Measurements from ENCODE around the gene NDUFAF3.

NDUFAF3 gene, protein sequence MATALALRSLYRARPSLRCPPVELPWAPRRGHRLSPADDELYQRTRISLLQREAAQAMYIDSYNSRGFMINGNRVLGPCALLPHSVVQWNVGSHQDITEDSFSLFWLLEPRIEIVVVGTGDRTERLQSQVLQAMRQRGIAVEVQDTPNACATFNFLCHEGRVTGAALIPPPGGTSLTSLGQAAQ

DNA sequence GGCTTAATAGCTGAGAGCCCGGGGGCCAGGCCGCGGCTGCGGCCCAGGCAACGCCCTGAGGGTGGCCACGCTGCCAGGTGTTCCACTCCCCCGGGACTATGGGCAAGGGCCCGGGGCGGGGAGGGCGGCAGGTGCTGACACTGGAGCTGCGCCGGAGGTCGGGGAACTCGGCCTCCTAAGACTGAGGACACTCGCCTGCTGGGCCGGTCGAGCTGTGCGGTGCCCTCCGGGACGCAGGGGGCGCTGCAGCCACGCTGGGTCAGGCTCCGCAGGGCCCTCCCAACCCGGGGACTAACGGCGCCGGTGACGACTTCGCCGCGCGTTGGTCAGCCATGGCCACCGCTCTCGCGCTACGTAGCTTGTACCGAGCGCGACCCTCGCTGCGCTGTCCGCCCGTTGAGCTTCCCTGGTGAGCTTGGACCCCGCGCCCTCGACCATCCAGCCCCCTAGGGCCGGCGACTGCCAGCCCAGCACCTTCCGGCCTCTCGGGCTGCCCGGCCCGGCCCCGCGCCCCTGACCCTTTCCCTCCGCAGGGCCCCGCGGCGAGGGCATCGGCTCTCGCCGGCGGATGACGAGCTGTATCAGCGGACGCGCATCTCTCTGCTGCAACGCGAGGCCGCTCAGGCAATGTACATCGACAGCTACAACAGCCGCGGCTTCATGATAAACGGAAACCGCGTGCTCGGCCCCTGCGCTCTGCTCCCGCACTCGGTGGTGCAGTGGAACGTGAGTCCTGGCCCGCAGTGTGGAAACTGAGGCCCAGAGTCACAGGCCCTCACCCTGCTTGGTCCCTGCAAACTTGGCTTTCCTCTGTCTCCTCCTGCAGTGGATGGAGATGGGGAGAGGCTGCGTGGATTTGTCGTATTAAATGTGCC is at the start of gene NDUFAF3:
Gene NDUFAF3 (plus strand): TSS at position 309 of the 875 bp plus-strand sequence. CDS start 24 bp downstream, at position 333.
- FAIRE-seq, result no peak

DNA sequence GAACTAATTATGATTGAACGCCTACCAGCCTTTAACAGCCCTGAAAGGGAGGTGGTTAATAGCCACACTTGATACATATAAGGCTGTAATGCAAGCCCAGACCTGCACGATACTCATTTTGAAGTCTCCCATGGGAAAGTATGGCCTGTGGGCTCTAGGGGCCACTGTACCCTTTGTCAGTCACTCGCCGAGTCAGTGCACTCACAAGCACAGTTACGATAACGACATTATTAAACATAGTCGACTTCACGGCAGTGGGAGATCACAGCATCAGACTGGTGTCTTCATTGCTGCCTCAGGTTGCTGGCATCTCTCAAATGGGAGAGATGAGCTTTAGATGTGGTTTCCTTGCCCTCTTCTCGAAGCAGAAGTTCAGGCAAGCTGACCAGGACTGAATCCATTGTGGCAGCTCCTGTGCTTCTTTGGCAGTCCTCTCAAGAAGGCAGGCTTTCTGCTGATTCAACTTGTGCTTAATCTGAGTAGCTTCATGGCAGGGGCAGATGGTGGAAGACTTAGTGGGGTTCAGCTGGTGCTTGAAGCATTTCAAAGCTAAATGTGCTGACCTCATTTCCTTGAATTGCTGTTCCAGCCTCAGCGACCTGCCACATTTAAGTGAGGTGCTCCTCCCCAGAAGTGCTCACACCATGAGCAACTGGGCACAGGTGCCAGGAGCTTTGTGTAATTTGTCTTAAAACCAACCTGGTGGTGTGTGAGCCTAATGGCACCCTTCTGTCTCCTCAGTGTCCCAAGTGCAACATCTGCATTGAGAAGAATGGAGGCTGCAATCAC is 47.7 kb upstream of the NDUFAF3 start:
- no peak for FAIRE-seq

DNA sequence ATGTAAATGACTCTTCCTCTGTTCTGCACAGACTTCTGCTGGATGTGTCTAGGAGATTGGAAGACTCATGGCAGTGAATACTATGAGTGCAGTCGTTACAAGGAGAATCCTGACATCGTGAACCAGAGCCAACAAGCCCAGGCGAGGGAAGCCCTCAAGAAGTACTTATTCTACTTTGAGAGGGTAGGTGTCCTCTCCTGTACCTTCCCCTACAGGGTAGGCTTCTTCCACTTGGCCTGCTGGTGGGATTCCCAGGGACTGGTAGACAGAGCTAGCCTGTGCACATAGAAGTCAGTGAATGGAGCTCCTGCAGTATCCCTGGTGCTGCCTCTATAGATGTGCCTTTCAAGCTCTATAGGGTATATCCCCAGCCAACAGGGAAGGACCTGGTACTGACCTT is 42.5 kb upstream of the NDUFAF3 start:
- no peak for FAIRE-seq

DNA sequence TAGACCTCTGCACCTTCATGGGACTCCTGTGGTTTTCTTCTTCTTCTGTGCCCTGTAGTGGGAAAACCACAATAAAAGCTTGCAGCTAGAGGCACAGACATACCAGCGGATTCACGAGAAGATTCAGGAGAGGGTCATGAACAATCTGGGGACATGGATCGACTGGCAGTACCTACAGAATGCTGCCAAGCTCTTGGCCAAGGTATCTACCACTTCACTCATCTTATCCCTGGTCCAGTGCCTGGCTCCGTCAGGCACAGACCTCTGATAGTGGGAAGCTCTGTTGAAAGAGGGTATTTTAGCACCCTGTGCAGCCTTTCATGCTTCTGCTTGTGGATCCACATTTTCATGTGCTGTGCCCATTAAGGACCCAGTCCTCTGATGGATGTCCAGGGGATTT is 41.6 kb upstream of the NDUFAF3 start:
- no peak for FAIRE-seq

DNA sequence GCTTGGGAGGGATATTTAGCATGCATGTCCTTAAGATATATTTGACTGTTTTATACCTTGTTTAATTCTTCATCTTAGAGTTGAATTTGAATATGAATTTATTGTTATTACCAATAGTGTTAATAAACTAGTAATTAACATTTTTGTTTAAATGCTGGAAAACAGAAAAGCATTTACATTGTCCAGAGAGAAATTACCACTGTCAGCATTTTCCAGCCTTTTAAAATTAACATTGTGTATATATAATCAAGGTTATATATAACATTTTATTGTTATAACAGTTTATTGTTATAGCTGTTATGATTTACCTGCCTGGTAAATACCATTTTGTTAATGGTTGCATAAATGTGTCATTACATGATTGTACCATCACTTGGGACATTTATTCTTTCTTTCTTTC is 39.9 kb upstream of the NDUFAF3 start:
- peak; percentile 5 for FAIRE-seq

DNA sequence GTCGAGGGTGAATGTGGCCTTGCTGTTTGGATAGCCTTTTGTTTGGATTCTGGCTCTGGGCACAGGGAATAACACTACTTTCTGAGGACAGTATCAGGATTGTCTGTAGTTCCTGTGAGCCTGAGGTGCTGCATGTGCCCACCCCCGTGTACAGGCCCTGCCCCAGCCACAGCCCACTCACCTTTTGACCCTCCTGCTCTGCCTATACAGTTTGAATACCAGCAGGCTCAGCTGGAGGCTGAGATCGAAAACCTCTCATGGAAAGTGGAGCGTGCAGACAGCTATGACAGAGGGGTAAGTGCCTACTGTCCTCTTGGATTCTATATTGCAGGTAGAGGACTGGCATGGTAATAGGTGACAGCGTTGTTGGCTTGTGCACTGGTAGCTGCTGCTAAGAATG is 39.2 kb upstream of the NDUFAF3 start:
- FAIRE-seq, result no peak

DNA sequence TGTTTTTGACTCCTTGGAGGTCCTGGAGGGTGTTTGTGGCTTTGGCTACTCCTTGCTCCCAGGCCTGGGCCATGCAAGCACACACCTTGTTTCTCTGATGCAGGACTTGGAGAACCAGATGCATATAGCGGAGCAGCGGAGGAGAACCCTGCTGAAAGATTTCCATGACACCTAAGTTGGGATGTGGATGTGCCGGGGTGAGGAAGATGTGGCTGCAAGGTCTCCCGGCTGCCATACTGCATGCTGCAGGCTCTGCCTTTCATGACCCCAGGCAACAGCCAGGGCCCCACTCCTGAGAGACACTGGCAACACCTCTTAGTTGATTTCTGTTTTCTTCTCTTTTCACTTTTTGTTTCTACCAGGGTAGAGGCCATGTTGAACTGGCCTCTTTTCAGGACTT is 38.8 kb upstream of the NDUFAF3 start:
- no peak for FAIRE-seq

DNA sequence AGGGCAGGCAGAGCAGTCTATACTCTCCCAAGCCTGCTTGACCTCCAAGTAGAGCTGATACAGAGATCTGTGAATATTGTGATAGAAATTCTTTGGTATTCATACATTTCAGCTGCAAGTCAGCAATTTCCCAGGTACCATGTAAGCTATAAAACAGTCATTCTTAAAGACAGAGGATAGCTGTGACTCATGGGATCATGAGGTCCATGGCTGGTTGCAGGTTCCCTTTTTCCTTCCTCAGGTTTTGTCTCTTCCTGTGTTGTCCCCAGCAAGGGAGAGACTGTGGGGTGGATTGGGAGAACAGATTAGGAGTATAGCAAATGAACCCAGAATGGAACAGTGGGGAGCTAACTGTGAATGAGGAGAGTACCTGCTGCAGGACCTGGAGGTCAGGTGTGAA is 37.3 kb upstream of the NDUFAF3 start:
- FAIRE-seq, result no peak

DNA sequence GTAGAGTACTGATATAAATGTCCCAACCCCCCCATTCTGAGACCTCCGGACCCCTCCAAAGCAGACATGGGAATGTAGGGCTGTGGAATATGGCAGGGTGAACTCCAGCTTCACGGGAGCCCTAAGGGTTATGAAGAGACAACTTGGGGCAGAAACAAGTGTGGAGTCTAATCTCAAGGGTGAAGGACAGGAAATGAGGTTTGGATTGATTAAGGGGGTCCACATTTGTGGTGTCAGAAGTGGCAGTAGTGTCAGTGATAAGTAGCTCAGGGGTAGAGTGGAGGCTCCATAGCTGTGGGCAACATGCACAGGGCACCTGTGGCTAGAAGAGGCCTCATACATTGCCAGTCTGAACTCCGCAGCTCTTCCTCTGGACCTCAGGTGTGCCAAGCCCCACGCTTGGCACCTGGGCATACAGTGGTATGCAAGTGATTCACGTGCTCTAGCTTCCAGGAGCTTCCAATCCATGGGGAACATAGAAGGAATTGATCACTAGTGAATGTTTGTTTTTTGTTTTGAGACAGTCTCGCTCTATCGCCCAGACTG is 36.0 kb upstream of the NDUFAF3 start:
- FAIRE-seq, result no peak

DNA sequence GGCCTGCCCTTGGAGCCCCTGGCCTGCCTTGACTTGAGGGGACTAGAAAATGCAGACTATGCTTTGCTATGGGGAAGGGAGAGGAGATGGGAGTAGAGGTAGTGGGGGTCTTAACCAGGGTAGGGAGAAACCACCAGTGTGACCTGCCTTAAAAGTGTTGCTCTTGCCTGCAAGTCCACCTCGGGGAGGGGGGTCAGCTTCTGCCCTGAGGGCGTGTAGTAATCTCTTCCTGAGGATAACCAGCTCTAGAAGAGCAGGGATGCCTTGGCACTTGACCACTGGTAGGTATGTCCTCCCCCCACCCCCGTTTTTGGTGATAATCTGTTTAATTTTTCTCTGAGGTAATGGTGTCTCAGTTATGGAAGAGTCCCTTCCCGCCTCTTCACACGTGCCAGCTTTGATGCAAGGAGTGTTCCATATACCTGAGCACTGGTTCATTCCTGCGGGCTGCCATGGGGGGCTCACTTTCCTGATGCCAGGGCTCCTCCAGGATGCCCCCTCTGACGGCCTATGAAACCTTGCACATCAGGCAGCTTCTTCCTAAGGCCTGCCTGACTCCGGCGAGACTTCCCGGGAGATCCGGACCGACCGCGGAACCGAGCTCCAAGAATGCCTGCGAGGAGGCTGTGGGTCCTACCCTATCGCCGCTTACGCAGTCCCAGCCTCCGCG is 32.7 kb upstream of the NDUFAF3 start:
- FAIRE-seq, result no peak

DNA sequence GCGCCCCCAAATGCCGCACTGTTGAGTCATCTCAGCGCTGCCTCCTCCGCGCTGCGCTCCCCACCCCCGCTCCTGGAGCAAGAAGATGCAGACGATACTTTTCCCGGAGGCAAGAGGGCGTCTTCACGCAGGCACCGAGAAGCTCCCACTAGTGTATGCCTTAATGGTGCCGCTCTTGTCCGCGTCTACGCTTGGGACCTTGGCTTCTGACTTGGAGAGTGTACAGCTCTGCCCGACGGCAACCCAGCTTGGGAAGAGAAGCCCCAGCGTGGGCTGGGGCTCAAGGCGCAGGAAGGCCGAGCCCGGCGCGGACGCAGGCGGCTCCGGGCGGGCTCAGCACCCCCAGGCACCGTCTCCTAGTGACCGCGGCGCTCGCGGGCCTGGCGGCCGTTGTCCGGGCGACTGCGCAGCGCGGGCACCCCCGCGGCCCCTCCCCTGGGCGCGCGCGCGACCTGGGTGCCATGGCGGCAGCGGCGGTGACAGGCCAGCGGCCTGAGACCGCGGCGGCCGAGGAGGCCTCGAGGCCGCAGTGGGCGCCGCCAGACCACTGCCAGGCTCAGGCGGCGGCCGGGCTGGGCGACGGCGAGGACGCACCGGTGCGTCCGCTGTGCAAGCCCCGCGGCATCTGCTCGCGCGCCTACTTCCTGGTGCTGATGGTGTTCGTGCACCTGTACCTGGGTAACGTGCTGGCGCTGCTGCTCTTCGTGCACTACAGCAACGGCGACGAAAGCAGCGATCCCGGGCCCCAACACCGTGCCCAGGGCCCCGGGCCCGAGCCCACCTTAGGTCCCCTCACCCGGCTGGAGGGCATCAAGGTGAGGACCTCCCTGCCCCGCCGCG is 31.9 kb upstream of the NDUFAF3 start, which contains the start of gene P4HTM:
Gene P4HTM (plus strand): TSS at position 446 of the 840 bp plus-strand sequence. CDS start 16 bp downstream, at position 462.
- no peak for FAIRE-seq

DNA sequence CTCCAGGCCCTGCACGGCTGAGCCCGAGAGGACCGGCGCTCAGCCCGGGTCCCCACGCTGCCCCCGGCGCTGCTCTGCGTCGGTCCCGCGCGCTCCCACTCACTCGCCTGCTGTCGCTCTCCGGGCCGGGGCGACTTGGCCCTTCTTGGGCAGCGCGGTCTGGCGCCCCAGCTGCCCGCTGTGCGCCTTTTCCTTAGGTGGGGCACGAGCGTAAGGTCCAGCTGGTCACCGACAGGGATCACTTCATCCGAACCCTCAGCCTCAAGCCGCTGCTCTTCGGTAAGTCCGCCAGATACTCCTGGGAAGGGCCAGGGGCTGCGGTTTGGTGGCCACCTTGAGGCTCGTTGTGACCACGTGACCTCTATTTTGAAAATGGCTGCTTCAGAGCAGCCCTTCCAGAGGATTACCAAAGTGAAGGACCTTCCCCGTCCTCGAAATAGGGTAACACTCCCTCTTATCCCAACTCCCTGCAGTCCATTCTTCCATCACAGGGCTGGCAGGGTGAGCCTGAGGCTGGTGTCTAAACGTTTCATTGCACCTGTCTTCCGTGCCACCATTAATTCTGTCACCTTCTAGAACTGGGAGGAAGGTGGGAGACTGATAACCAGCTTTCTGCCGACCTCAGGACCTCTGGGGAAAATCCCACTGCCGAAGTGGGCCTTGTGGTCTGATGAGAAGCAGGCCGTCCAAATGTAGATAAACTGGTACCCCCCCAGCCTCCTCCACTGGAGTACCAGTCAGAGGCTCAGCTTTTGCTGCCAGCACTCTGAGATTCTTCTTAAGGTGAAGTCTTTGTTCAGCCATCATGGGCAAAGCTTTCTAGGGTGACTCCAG is 31.1 kb upstream of the NDUFAF3 start:
- no peak for FAIRE-seq

DNA sequence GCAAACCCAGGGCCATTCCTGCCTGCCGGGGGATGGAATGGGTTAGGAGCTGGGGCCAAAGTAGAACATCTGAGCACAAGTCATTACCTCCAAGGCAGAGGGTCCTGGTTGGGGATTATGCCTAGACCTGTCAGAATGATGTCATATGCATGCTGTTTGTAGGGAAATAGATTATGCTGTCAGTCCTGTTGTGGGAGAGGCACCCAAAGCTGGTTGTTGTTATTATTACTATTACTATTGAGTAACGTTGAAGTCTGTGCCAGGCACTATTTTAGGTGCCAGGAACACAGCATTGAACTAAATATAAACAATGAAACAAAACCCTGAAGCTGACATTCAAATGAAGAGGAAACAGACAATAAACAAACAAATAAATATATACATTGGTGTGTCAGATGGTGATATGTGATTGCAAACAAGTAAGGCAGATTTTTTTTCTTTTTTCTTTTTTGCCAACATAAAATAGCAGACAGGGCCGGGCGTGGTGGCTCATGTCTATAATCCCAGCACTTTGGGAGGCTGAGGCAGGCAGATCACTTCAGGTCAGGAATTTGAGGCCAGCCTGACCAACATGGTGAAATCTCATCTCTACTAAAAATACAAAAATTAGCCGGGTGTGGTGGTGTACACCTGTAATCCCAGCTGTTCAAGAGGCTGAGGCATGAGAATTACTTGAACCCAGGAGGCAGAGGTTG is 29.9 kb upstream of the NDUFAF3 start:
- no peak for FAIRE-seq

DNA sequence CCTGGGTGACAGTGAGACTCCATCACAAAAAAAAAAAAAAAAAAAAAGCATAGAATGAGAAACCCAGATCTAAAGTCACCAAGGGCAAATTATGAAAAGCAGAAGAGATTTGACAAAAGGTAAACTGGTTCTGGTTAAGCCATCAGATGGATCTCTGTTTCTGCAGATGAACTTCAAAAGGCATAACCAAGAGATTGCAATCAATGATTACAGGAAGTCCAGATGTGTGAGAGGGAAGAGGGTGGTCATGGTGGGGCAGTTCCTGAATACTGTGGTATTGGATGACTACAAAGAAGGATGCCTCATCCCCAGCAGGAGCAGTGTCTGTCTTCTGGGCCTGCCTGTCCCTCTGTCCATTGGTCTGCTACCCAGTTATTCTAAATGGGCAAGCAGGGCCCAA is 28.1 kb upstream of the NDUFAF3 start:
- no peak for FAIRE-seq

DNA sequence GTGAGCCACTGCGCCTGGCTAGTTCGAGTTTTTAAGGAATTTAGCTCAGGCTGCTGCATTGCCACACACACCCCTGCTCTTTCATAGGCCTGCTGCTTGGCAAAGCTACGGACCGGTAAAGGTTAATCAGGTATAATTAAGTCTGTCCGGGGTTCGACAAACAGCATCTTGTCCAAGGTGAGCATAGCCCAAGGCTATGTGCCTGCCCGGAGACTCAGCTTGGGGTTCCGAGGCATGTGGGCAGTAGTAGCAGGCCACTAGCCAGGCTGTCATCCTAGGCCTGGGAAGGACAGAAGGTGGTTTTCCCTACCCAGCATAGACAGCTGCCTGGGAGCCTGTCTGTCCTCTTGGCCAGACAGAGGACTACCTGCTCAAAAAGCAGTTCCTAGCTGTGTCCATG is 25.3 kb upstream of the NDUFAF3 start:
- FAIRE-seq, result no peak

DNA sequence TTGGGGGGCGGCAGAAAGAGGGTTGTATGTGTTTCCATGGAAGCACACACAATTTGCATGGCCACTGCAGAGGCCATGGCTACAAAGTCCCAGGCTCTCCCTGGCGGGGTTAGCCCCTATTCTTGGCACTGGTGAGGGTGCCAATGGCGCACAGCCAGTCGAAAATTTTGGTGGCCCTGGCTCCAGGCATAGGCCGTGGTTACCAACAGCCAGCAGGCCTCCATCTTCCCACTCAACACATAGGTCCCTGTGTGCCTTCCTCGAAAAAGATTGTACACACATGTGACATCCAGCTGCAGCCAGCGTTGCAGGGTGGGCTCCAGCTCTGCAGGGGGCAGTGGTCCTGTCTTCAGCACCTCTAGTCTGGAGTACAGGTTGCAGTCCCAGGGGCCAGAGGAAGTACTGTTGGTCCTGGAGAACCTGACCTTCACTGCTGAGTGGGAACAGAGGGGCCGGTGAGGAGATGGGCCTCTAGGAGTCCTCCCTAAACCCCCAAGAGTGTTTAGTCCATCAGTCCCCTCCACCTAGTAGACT is 24.8 kb upstream of the NDUFAF3 start:
- no peak for FAIRE-seq

DNA sequence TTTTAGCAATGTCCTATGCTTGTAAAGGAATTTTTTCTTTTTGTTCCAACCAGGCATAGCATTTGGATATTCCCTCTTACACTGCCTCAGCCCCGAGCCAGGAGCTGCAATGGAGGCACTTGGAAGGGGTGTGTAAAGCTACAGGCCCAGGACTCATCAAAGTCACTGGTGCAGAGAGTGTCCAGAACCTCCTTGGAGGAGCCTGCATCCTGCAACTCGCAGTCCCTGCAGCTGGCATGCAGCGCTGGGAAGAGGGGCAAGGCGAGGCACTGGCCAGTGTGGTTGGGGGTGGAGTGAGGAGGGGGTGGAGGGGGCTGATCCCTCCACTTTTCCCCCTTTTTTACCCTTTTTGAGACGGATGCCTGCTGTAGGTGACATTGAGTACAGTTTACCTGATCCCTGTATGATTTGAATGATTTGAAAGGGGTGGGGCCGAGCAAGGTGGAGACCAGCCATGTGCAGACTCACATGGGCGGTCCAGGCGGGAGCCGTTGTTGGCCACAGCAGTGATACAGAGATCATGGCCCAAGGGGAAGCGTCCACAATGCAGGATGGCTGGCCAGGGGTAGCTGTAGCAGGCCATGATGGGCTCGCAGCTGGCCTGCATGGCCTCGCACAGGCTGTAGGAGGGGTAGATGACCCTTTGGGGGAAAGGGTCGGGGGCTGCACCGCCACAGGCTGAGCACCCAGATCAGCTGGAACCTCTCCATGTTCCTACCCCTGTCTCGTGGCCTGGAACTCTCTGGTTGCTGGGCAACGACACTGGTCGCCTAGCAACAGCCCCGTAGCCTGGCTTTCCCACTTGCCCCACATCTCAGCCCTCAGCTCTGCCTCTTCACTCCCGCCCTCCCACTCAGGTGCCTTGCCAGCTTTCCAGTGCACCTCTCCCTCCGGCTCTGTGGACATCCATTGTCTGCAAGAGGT is 23.9 kb upstream of the NDUFAF3 start:
- no peak for FAIRE-seq

DNA sequence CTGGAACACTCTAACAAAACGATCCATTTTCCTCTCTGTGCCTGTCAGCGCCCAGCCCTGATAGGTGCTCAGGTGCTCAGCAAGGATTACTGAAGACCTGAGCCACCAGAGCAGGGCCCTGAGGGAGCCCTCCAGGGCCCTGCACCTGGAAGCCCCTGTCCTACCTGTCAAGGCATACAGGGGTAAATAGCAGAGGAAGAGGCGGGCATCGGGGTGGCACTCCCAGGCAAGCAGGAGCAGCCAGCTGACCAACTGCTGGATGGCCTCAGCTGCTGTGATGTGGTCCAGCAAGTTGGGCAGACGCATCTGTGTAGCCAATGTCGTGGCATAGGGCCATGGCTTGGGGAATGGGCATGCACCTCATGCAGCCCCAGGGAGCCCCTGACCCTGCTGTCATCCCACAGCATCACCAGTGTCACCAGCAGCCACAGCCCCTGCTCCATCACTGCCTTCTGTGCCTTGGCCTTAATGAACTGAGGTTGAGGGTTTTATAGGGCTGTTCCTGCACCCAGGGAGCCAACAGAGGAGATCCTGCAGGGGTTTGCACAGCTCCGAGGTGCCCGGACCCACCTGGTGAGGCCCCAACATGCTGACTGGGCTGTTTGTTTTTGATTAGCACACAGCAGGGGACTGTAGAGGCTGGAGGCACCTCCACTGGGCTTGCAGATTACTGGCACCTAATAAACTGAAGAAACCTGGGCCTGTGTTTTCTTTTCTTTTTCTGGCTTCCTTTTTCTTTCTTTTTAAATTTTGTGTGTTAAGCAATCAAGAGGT is 22.6 kb upstream of the NDUFAF3 start:
- FAIRE-seq, result no peak
